Measurements from ENCODE around the gene RHOXF1. TPM values are rescaled to one million over a fixed set of nuclear protein-coding genes. Genes with fewer than 3 reads are reported as not detected.

The RHOXF1 gene, protein sequence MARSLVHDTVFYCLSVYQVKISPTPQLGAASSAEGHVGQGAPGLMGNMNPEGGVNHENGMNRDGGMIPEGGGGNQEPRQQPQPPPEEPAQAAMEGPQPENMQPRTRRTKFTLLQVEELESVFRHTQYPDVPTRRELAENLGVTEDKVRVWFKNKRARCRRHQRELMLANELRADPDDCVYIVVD
- not detected in 5 replicates for total RNA-seq (2022; extraction: Qiagen RNA extraction)

DNA sequence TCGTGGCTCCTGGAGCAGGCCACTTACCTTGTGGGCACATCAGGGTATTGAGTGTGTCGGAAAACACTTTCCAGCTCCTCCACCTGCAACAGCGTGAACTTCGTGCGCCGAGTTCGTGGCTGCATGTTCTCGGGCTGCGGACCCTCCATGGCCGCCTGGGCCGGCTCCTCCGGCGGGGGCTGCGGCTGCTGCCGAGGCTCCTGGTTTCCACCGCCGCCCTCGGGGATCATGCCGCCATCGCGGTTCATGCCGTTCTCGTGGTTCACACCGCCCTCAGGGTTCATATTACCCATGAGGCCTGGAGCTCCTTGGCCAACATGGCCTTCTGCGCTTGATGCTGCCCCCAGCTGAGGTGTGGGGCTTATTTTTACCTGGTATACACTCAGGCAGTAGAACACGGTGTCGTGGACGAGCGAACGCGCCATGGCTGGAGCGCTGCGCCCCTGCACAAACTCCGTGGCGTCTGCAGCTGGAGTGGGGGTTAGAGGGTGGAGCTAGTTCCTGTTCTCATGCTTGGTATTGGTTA lies at the start of gene RHOXF1:
TSS of gene RHOXF1 (minus strand) at position 476 of the 526 bp plus-strand sequence. CDS start at position 425, 51 bp downstream.

DNA sequence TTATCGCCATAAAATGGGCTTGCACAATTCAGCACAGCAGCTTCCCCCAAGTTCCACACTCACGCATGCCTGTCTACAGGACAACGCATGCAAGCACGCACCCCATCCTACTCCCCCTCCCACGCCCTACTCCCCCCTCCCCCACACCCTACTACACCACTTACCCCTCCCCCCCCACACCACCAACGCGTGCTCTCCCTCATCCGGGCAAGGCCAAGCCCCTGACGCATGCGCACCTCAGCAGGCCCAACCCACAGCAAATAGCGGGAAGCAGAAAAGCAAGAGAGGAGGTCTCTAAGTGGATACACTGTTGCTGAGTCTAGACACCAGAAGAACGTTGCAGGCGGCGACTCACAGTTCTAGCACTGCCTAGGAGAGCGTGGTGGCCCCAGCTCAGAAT lies 42.6 kb upstream of the RHOXF1 start, which contains the start of gene RHOXF2:
TSS of gene RHOXF2 (plus strand) at position 301 of the 400 bp plus-strand sequence. CDS start 138 bp downstream, outside the sequence.

DNA sequence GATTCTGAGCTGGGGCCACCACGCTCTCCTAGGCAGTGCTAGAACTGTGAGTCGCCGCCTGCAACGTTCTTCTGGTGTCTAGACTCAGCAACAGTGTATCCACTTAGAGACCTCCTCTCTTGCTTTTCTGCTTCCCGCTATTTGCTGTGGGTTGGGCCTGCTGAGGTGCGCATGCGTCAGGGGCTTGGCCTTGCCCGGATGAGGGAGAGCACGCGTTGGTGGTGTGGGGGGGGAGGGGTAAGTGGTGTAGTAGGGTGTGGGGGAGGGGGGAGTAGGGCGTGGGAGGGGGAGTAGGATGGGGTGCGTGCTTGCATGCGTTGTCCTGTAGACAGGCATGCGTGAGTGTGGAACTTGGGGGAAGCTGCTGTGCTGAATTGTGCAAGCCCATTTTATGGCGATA lies 38.1 kb downstream of the RHOXF1 start, which contains the start of gene RHOXF2B:
TSS of gene RHOXF2B (minus strand) at position 101 of the 400 bp plus-strand sequence. CDS start 138 bp downstream, outside the sequence.

Other genes starting within 250 kb of the RHOXF1 start
- gene RNF113A, start 244.2 kb downstream of the RHOXF1 start, total RNA-seq (2022; extraction: Qiagen RNA extraction): 27.5 to 32.9 TPM (median 30.7 TPM) in 5 replicates
- gene NDUFA1, start 244.1 kb downstream of the RHOXF1 start, total RNA-seq (2022; extraction: Qiagen RNA extraction): 236 to 273 TPM (median 252 TPM) in 5 replicates
- gene AKAP14, start 220.0 kb downstream of the RHOXF1 start, total RNA-seq (2022; extraction: Qiagen RNA extraction): not detected in 5 replicates
- 6.4 to 7.6 TPM (median 7.4 TPM) in 5 replicates for gene NKAP, start 172.2 kb downstream of the RHOXF1 start, total RNA-seq (2022; extraction: Qiagen RNA extraction)
- not detected in 5 replicates for gene RHOXF2B, start 38.2 kb downstream of the RHOXF1 start, total RNA-seq (2022; extraction: Qiagen RNA extraction)
- not detected in 5 replicates for gene RHOXF2, start 42.7 kb upstream of the RHOXF1 start, total RNA-seq (2022; extraction: Qiagen RNA extraction)
- gene ZBTB33, start 134.9 kb upstream of the RHOXF1 start, total RNA-seq (2022; extraction: Qiagen RNA extraction): 7.7 to 14.7 TPM (median 11.1 TPM) in 5 replicates
- gene TMEM255A, start 195.5 kb upstream of the RHOXF1 start, total RNA-seq (2022; extraction: Qiagen RNA extraction): 0.23 to 0.74 TPM (median 0.33 TPM) in 5 replicates
- 0.01 TPM in 1 of 5 replicates, not detected in the others for gene ATP1B4, start 246.2 kb upstream of the RHOXF1 start, total RNA-seq (2022; extraction: Qiagen RNA extraction)